Endodermal cell (in vitro differentiated cells): ENCODE data around the gene RNFT2. TPM values are rescaled to one million over a fixed set of nuclear protein-coding genes. Genes with fewer than 3 reads are reported as not detected.

Experiments used
- DNase-seq: peaks from one replicate; pipeline ENCODE4 v3.0.0-alpha.2; 2017
- H3K27ac ChIP-seq: 2 replicates; pipeline ENCODE4 v1.5.1; 2013; ENCODE audit warnings: mild to moderate bottlenecking, low read depth, low read length, moderate library complexity
- H3K27me3 ChIP-seq: 2 replicates; pipeline ENCODE4 v1.6.1; 2013; ENCODE audit warnings: mild to moderate bottlenecking, low read length, moderate library complexity; ENCODE audit not compliant: insufficient read depth, control insufficient read depth, poor library complexity, severe bottlenecking
- H3K36me3 ChIP-seq: 2 replicates; pipeline ENCODE4 v1.7.0; 2013; ENCODE audit warnings: mild to moderate bottlenecking, low read length, moderate library complexity; ENCODE audit not compliant: control insufficient read depth, insufficient read depth
- H3K4me1 ChIP-seq: one replicate; pipeline ENCODE4 v1.7.0; 2013; ENCODE audit warnings: low read length; ENCODE audit not compliant: control insufficient read depth, insufficient read depth
- H3K4me3 ChIP-seq: 2 replicates; pipeline ENCODE4 v1.5.1; 2013; ENCODE audit warnings: mild to moderate bottlenecking, low read length, moderate library complexity
- H3K9ac ChIP-seq: 2 replicates; pipeline ENCODE4 v1.6.1; 2013; ENCODE audit warnings: mild to moderate bottlenecking, low read length, moderate library complexity; ENCODE audit not compliant: poor library complexity, severe bottlenecking; ENCODE audit errors: extremely low read depth
- H3K9me3 ChIP-seq: 2 replicates; pipeline ENCODE4 v1.6.1; 2013; ENCODE audit warnings: mild to moderate bottlenecking, low read length, moderate library complexity; ENCODE audit not compliant: control insufficient read depth
- H3K27ac Mint-ChIP-seq: 2 replicates; pipeline ENCODE4 v1.8.0; 2020; ENCODE audit warnings: mixed read lengths
- H3K27me3 Mint-ChIP-seq: 2 replicates; pipeline ENCODE4 v1.8.0; 2021; ENCODE audit warnings: mild to moderate bottlenecking, mixed read lengths; ENCODE audit not compliant: insufficient read depth
- H3K36me3 Mint-ChIP-seq: 2 replicates; pipeline ENCODE4 v1.8.0; 2020; ENCODE audit warnings: low read depth, mixed read lengths
- H3K4me1 Mint-ChIP-seq: 2 replicates; pipeline ENCODE4 v1.8.0; 2020; ENCODE audit warnings: mixed read lengths
- H3K4me3 Mint-ChIP-seq: 2 replicates; pipeline ENCODE4 v1.8.0; 2020; ENCODE audit warnings: mild to moderate bottlenecking, moderate library complexity, mixed read lengths
- H3K9me3 Mint-ChIP-seq: 2 replicates; pipeline ENCODE4 v1.8.0; 2020; ENCODE audit warnings: mild to moderate bottlenecking, mixed read lengths
- WGBS, 2 experiments: methylation state at CpG; one replicate each; pipeline versions ENCODE4 v1.1.5 to v1.1.7; 2013; ENCODE audit warnings: missing lambda C conversion rate in 2 of 2, mixed read lengths in 1 of 2; ENCODE audit not compliant: insufficient coverage in 1 of 2, insufficient read length in 1 of 2; 5-methylcytosine and 5-hydroxymethylcytosine counted together
- total RNA-seq, 2 donors: library from RNA; stranded (reverse); fragmentation: NEBNext Ultra II Directional in 1 of 2; extraction: Animal tissue kit (Norgen Biotek cat#: 25700) in 1 of 2; gene quantifications; 2 replicates in 1 of 2; 3 replicates in 1 of 2; pipeline ENCODE4 v1.2.1, GENCODE V29; 2021
- TF ChIP-seq, protein P1 (sequence below): fragments of 200-600 bp; sonication (generic); conservative IDR thresholded peaks from 2 replicates; pipeline ENCODE4 v1.5.0; 2021; ENCODE audit warnings: antibody characterized with exemption, mild to moderate bottlenecking

RNFT2 gene
- total RNA-seq, 2 donors from 2014 or later = 28.0 to 51.2 TPM

DNA sequence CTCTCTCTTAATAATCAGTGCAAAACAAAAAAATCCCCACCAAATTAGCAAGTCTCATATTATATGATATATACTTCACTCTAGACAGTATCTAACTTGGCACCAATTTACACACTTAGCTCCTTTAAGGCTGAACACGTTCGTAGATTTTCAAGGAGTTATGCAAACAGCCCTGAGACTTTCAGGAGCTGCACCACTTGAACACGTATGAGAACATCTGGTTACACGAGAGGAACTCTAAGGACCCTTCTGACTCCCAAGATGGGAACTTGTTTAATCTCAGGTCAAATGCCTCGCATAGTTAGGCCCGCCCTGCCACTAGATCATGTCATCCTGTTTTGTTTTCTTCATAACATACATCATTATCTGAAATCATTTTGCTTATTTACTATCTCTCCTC, 10.2 kb upstream of the RNFT2 start:
- TF ChIP-seq, protein P1, sequence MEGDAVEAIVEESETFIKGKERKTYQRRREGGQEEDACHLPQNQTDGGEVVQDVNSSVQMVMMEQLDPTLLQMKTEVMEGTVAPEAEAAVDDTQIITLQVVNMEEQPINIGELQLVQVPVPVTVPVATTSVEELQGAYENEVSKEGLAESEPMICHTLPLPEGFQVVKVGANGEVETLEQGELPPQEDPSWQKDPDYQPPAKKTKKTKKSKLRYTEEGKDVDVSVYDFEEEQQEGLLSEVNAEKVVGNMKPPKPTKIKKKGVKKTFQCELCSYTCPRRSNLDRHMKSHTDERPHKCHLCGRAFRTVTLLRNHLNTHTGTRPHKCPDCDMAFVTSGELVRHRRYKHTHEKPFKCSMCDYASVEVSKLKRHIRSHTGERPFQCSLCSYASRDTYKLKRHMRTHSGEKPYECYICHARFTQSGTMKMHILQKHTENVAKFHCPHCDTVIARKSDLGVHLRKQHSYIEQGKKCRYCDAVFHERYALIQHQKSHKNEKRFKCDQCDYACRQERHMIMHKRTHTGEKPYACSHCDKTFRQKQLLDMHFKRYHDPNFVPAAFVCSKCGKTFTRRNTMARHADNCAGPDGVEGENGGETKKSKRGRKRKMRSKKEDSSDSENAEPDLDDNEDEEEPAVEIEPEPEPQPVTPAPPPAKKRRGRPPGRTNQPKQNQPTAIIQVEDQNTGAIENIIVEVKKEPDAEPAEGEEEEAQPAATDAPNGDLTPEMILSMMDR = no peak
- Histone ChIP-seq H3K9me3 (no peaks in the 10 kb centered on the region), H3K9ac (no peak overlapping the region), H3K4me1 (no peaks in the 10 kb centered on the region), H3K36me3 (peaks cover 33% of the 10 kb centered on the region), H3K27ac (no peak overlapping the region), H3K27me3 (no peaks in the 10 kb centered on the region), H3K4me3 (no peak overlapping the region)
- no peak overlapping the region for H3K27ac Mint-ChIP-seq
- DNase-seq = no peak
- H3K4me3 Mint-ChIP-seq = no peak overlapping the region
- H3K36me3 Mint-ChIP-seq = peaks cover 23% of the 10 kb centered on the region
- whole genome bisulfite sequencing, 2 experiments = 80 to 83% methylated on average over 6 of the region's 6 CpGs
- H3K4me1 Mint-ChIP-seq = peaks cover 25% of the 10 kb centered on the region
- no peaks in the 10 kb centered on the region for H3K27me3 Mint-ChIP-seq
- H3K9me3 Mint-ChIP-seq = no peaks in the 10 kb centered on the region

DNA sequence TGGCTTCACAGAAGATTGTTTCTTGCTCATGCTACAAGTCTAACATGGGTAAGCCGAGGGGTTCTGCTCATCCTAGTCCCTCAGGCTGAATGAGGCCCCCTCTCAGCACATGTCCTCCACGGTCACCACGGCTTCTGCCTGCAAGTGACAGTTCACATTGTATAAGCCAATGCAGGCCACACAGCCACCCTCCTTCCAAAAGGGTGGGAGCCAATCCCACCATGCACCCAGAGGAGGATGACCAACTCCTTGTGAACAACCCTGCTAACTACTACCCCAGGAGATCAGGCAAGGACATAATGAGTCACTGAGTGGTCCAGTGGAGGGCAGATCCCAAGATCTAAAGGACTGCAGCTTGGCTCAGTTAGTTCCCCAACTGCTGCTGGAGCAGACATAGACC, 6.3 kb upstream of the RNFT2 start:
- H3K36me3 ChIP-seq = peaks cover 47% of the 10 kb centered on the region
- H3K9me3 ChIP-seq = no peaks in the 10 kb centered on the region
- H3K9ac ChIP-seq = no peak overlapping the region
- WGBS, 2 experiments = 71 to 95% methylated on average over 3 of the region's 3 CpGs
- peak; percentile 43 for DNase-seq
- H3K27me3 ChIP-seq = no peaks in the 10 kb centered on the region
- no peak overlapping the region for H3K4me3 Mint-ChIP-seq
- H3K27ac ChIP-seq = no peak overlapping the region
- TF ChIP-seq, protein P1 = no peak
- no peak overlapping the region for H3K27ac Mint-ChIP-seq
- no peaks in the 10 kb centered on the region for H3K9me3 Mint-ChIP-seq
- H3K4me3 ChIP-seq = no peak overlapping the region
- peaks cover 23% of the 10 kb centered on the region for H3K4me1 Mint-ChIP-seq
- no peaks in the 10 kb centered on the region for H3K27me3 Mint-ChIP-seq
- H3K4me1 ChIP-seq = no peaks in the 10 kb centered on the region
- peaks cover 41% of the 10 kb centered on the region for H3K36me3 Mint-ChIP-seq

DNA sequence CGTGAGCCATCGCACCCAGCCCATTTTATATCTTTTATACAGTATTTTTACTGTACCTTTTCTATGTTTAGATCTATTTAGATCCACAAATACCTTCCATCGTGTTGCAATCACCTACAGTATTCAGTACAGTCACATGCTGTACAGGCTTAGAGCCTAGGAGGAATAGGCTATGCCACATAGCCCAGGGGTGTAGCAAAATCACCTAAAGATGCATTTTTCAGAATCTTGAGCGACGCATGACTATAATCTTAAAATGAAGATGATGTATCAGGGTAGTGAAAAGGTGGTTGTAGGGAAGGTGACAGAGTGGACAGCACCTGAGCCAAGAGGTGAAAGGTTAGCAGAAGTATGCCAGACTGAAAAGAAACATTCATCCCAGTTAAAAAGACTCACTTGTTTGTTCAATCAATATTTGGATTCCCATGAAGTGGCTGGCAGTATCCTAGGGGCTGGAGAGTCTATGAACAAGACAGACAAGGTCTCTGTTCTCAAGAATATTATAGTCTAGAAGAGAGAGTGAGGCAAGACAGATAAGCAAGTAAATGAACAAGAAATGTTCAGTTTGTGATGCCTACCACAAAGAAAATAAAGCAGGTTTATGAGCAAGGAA, 3.9 kb upstream of the RNFT2 start:
- H3K4me1 ChIP-seq = no peaks in the 10 kb centered on the region
- H3K9me3 ChIP-seq = no peaks in the 10 kb centered on the region
- H3K27ac ChIP-seq = no peak overlapping the region
- Mint-ChIP-seq H3K4me3 (no peak overlapping the region), H3K9me3 (no peaks in the 10 kb centered on the region), H3K4me1 (peaks cover 15% of the 10 kb centered on the region), H3K27ac (no peak overlapping the region), H3K27me3 (no peaks in the 10 kb centered on the region), H3K36me3 (peaks cover 35% of the 10 kb centered on the region)
- 97 to 100% methylated on average over 3 to 5 of the region's 5 CpGs for WGBS, 2 experiments
- DNase-seq = peak; percentile 10
- no peaks in the 10 kb centered on the region for H3K27me3 ChIP-seq
- TF ChIP-seq, protein P1 = no peak
- H3K36me3 ChIP-seq = peaks cover 39% of the 10 kb centered on the region
- no peak overlapping the region for H3K9ac ChIP-seq
- H3K4me3 ChIP-seq = no peak overlapping the region
